Activated CD4-positive, CD25-positive, alpha-beta regulatory T cell treated with anti-CD3 and anti-CD28 coated beads, Interleukin-2, amount 50 U/mL, for 72 hours (primary cell): ENCODE results near the gene TRAP1.
"Not testable (repeated sequence)": the region's sequence is repeated elsewhere in the genome, so short reads cannot be mapped to it uniquely, and the experiment has no call there.

Source experiments
- DNase-seq: peaks from one replicate; pipeline ENCODE4 v3.0.0; 2021

Gene TRAP1

GRCh38 chr16:3645108-3645503 is 72.2 kb downstream of the TRAP1 start:
- no peak for DNase-seq

- DNase-seq, result no peak
Observed at GRCh38 chr16:3643095-3643730, 74.1 kb downstream of the TRAP1 start.

DNA sequence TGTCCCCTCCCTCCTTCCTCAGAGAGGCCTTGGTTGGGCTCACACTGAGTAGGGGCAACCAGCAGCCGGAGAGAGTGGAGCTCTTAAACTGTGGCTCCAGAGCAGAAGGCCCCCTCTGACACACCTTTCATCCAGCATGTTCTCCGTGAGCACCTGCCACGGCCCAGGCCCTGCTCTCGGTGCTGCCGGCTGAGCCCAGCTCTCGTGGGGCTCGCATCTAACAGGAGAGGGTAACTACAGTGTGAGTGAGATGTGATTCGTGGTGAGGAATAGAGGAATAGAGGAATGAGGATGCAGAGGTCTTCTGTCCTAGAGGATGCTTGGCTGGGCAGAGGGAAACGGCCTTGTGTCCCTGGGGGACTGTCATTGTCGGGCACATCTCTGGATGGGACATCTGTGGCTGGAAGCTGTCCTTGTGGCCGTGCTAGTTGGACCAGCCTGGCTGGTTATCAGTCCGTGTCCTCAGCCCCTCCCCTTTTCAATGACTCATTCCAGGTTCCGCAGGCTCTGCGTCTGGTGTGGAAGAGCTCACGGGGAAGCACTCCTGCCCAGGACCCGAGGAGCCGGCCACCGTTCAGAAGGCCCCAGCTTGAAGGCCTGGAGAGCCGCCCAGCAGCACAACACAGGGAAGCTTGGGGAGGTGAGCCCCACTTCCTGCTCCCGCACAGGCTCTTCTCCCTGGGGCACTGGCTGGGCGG is 74.8 kb downstream of the TRAP1 start:
- DNase-seq, result no peak

DNA sequence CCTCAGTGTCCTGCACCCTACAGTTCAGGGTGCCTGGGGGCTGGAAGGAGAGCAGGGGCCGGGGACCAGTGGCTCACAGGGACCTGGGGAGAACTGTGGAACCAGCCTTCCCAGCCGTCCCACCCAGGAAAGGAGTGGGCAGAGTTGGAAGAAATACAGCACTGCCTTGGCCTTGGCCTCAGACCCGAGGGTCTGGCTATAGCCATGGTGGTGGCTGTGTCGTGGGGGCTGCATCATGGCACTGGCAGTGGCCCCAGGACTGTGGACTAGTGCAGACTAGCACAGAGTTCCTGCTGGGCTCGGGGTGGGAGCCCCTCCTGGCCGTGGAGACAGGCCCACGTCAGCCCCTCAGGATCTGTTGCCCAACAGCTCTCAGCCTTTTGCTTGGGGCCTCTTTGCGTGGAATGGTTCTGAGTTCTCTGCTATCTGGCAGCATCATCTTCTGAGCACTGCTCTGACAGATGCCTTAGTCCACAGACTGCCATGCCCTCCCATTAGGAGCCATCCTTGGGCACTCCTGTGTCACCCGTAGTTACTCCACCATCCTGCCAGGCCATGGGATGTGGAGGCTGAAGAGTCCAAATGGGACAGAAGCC is 75.4 kb downstream of the TRAP1 start:
- no peak for DNase-seq

DNA sequence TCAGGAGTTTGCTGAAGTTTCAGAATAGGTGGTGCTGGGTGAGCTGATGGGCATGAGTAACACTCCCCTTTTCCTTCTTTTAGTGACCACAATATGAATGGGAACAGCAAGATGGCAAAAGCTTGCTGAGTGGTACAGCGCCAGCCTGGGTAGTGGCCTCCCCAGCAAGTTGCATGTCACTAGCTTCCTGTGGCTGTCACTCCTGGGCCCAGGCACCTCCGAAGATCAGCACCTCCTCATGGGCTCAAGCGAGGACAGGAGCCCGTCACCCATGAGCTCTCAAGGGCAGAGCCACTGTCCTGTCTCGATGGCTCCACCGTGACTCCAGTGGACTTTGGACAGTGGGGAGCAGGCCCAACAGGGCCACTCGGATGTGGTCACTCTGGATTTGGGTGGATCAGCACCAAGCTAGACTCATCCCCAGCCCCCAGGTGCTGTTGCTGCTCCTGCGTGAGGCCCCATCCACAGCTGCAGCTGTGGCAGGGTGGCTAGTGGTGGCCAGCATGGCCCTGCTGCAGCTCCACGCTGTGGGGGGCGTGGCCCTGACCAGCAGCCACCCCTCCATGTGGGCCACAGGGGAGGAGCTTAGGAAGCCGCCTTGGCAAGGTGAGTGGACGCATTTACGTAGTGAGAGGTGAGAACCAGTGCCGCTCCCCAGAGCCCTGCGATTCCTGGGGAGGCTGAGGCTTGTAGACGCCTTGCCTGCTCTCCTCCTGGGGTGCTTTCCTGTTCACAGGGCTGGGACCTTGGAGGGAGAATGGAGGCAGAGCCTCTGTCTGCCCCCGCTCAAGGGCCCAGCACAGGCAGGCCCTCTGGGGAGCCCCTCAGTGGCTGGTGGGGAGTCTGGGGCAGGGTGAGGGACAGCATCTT is 76.5 kb downstream of the TRAP1 start:
- DNase-seq, result no peak

GRCh38 chr16:3640207-3640606 is 77.1 kb downstream of the TRAP1 start:
- DNase-seq, result no peak

- DNase-seq, result no peak
Observed at GRCh38 chr16:3638916-3639644, 78.2 kb downstream of the TRAP1 start.

DNA sequence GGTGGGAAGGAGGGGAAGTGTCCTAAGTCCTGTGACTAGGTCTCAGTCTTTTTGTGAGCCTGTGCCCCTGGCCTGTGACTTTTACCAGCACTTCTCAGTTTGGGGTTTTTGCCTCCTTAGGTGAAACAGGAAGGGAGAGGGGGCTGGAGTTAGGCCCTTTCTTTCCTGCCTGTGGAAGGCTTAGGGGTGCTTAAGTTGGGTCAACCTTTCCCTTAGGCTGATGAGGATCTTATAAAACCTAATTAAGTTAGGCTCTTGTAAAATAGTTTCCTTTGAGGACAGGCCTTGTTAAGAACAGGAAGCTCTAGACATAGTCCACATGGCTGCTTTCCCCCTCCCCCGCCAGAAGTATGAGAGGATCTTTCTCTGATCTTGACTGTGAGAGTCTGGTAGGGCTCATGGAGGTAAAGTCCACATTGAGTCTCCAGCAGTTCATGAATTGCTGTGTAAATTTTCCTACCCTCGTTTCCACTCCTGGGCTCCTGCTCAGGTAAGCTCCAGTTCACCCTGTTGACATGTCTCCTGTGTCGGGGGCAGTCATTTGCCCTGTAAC is 79.9 kb downstream of the TRAP1 start:
- DNase-seq, result no peak

DNA sequence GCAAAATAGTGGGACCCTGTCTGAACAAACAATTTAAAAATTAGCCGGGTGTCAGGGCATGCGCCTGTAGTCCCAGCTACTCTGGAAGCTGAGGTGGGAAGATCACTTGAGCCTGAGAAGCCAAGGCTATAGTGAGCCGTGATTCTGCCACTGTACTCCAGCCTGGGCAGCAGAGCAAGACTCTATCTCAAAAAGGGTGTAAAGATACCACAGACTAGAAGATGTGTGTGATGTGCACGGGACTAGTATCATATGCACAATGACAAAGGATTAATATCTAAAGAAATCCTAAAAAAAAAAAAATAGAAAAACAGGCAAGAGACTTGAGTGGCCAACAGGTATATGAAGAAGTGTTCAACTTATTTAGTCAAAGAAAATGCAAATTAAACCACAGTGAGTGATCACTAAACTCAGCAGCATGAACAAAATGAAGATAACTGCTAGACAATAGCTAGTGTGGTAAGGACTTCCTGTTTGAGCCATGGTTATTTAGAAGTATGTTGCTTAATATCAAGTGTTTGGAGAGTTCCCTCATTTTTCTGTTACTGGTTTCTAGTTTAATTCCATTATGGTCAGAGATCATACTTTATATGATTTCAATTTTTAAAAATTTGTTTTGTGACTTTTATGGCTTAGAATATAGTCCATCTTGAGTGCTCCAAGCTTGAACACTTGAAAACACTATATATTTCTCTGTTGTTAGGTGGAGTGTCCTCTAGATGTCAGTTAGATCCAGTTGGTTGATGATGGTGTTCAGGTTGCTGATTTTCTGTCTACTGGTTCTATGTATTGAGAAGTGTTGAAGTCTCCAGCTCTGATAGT is 91.2 kb downstream of the TRAP1 start:
- DNase-seq, result no peak

DNA sequence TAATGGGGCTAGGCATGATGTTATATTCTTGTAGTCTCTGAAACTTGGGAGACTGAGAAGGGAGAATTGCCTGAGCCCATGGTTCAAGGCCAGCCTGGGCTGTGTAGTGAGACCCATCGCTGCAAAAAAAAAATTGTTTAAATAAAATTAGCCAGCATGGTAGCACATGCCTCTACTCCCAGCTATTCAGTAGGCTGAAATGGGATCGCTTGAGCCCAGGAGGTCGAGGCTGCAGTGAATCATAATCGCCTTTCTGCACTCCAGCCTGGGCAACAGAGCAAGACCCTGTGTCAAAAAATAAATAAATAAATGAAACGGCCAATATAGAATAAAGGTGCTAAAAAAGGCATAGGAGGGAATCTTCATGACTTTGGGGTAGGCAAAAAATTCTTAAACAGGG is 92.0 kb downstream of the TRAP1 start:
- no peak for DNase-seq

DNA sequence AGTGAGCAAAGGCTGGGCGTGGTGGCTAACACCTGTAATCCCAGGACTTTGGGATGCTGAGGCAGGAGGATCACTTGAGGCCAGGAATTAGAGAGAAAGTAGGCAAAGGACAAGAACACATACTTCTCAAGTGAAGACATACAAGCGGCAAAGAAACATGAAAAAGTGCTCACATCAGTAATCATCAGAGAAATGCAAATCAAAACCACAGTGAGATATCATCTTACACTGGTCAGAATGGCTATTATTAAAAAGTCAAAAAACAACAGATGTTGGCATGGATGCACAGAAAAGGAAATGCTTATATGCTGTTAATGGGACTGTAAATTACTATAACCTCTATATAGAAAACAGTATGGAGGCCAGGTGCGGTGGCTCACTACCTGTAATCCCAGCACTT is 93.7 kb downstream of the TRAP1 start:
- DNase-seq, result no peak

- DNase-seq, result no peak
Observed at GRCh38 chr16:3618769-3619141, 98.6 kb downstream of the TRAP1 start.

DNA sequence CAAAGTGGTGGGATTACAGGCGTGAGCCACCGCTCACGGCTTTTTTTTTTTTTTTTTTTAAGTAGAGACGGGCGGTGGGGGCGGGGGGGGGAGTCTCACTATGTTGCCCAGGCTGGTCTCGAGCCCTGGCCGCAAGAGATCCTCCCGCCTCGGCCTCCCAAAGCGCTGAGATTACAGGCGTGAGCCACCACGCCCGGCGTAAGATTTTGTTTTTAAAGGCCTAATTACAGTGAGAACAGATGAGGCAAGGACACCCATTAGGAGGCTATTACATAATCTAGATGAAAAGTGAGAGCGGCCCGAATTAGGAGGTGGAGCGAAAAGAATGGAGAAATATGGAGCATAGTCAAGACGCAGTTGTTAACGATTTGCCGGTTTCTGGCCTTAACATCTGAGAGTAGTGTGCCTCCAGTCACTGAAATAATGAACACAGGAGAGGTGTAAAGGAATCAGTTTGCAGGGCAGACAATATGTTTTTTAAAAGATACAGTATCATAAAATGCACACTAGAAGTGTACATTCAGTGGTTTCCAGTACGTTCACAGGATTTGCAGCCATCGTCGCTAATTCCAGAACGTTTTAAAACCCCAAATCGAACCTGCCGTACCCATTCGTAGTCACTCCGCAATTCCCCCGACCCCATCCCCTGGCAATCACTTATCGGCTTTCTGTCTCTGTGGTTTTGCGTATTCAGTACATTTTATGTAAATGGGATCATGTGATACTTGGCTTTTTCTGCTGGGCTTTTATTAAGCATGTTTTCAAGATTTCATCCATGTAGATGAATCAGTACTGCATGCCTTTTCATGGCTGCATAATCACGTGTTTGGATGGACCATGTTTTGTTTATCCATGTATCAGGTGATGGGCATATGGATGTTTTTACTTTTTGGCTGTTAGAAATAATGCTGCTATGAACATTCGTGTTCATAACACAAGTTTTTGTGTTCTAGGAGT is 104.5 kb downstream of the TRAP1 start:
- DNase-seq, result no peak

GRCh38 chr16:3611146-3611975 is 106.0 kb downstream of the TRAP1 start, which contains the start of gene SLX4:
TSS of gene SLX4 (minus strand) at chr16:3611606. CDS start at chr16:3608964, 2,642 bp downstream.
- DNase-seq, result peak; percentile 94

DNA sequence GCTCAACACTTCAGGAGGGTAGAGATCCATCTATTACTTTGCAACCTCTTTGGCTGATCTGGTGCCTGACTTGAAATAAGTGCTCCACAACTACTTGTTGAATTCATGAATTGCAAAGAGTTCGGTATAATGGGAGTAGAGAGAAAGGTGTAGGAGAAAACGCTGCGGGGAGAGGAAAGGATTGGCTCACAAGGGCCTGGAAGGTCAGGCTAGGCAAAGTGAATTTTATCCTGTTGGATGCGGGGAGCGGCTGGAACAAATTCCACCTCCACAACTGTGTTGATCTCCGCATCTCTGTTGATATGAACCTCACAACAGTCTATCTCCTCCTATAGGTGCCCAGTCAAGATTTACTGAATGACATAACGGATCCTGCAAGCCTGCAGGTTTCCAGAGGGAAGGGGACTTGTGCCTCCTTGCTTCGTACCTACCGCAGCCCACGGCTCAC is 106.6 kb downstream of the TRAP1 start:
- DNase-seq, result no peak

GRCh38 chr16:3609895-3610697 is 107.2 kb downstream of the TRAP1 start:
- DNase-seq, result no peak

DNA sequence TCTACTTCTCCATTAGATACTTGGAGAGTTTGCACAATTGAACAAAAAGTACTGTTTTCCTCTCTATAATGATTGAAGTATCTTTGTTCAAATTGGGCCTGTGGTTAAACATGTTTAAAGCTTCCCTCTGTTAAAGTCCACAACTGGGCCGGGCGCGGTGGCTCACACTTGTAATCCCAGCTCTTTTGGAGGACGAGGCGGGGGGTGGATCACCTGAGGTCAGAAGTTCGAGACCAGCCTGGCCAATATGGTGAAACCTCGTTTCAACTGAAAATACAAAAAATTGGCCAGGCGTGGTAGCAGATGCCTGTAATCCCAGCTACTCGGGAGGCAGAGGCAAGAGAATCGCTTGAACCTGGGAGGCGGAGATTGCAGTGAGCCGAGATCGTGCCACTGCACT is 108.3 kb downstream of the TRAP1 start:
- DNase-seq, result not testable (repeated sequence)

DNA sequence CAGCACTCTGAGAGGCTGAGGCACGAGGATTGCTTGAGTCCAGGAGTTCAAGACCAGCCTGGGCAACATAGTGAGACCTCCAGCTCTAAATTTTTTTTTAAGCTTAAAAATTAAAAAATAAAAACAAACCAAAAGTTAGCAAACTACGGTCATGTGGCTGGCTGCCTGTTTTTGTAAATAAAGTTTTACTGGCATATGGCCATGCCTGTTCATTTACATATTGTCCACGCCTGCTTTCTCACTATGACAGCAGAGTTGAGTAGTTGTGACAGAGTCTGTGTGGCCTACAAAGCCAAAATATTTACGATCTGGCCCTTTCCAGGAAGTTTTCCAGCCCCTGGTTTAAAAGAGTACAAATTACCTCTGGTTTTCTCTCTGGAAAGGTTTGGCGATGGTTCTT is 109.3 kb downstream of the TRAP1 start:
- DNase-seq, result no peak
